Heart left ventricle (tissue), 16 donors: ENCODE measurements around the gene ABCA9. TPM values are rescaled to one million over a fixed set of nuclear protein-coding genes. Genes with fewer than 3 reads are reported as not detected.

Source experiments
- ATAC-seq, 4 donors: fragments of 200-7000 bp; cut with Tn5 transposase; one replicate each; pipeline ENCODE4 v1.9.1; 2020 to 2022; ENCODE audit warnings: moderate library complexity in 4 of 4, mild to moderate bottlenecking in 3 of 4, moderate number of reproducible peaks in 1 of 4
- DNase-seq, 5 donors: peaks; one replicate each; pipeline ENCODE4 v3.0.0-alpha.2; 2020
- H3K27ac ChIP-seq, 12 donors: fragments of 200-600 bp; sonication (generic) in 4 of 12; one replicate each; pipeline versions ENCODE4 v1.5.0 to v1.8.0; 2016 to 2022; ENCODE audit warnings: mild to moderate bottlenecking in 2 of 12
- H3K27me3 ChIP-seq, 9 donors: fragments of 200-600 bp; sonication (generic) in 2 of 9; one replicate each; pipeline versions ENCODE4 v1.5.1 to v1.8.0; 2016 to 2022; ENCODE audit warnings: mild to moderate bottlenecking in 3 of 9
- H3K36me3 ChIP-seq, 9 donors: fragments of 200-600 bp; sonication (generic) in 2 of 9; one replicate each; pipeline versions ENCODE4 v1.5.0 to v1.8.0; 2018 to 2022; ENCODE audit warnings: mild to moderate bottlenecking in 2 of 9
- H3K4me1 ChIP-seq, 12 donors: fragments of 200-600 bp; sonication (generic) in 4 of 12; one replicate each; pipeline versions ENCODE4 v1.5.0 to v1.8.0; 2016 to 2022; ENCODE audit warnings: mild to moderate bottlenecking in 3 of 12
- H3K4me3 ChIP-seq, 12 donors: fragments of 200-600 bp; sonication (generic) in 4 of 12; one replicate each; pipeline versions ENCODE4 v1.5.0 to v1.8.0; 2017 to 2022; ENCODE audit warnings: mild to moderate bottlenecking in 9 of 12, moderate library complexity in 4 of 12
- H3K9me3 ChIP-seq, 12 donors: fragments of 200-600 bp; sonication (generic) in 4 of 12; one replicate each; pipeline versions ENCODE4 v1.5.0 to v1.8.0; 2016 to 2022; ENCODE audit warnings: mild to moderate bottlenecking in 1 of 12
- CTCF ChIP-seq, 12 donors: fragments of 200-600 bp; sonication (generic) in 4 of 12; IDR thresholded peaks; one replicate each; pipeline versions ENCODE4 v1.5.0 to v1.8.0; 2018 to 2022; ENCODE audit warnings: antibody characterized with exemption in 12 of 12, mild to moderate bottlenecking in 5 of 12
- POLR2A ChIP-seq, 2 donors: fragments of 450-650 bp; IDR thresholded peaks; one replicate each; pipeline ENCODE4 v1.6.1; 2017; ENCODE audit warnings: antibody characterized with exemption in 2 of 2, mild to moderate bottlenecking in 2 of 2, moderate library complexity in 2 of 2
- WGBS, 4 donors: extraction: QIAGEN DNeasy Blood & Tissue Kit in 2 of 4; methylation state at CpG; one replicate each; pipeline versions ENCODE4 v1.1.5 to v1.1.7; 2013 to 2018; 5-methylcytosine and 5-hydroxymethylcytosine counted together
- intact Hi-C, 10 donors: fragments of 100-400 bp; cut with DNase I; formaldehyde crosslinking; loops; one replicate each; pipeline versions ENCODE4 v1.11.1 to v1.14.2; 2022
- long read RNA-seq, 3 donors: library from polyadenylated mRNA; unstranded; transcript quantifications; one replicate each; pipeline ENCODE4 v2.0.0, GENCODE V29; 2020 to 2021
- polyA plus RNA-seq, 2 donors: library from polyadenylated mRNA; stranded (reverse); fragments of 200-250 nt; gene quantifications; one replicate each; pipeline ENCODE4 v1.2.3, GENCODE V29; 2013
- total RNA-seq, 9 donors: library from RNA; depleted of rRNA in 2 of 9; stranded (reverse); fragments of >200 nt in 2 of 9; fragmentation: NEBNext Ultra II Directional in 3 of 9; extraction: Animal tissue kit (Norgen Biotek cat#: 25700) in 3 of 9; gene quantifications; one replicate each; pipeline versions ENCODE4 v1.1.0 to v1.2.4, GENCODE V29; 2016 to 2023
- donor health status: ischemic (EF 13 %, LVEDD 7.1; RV severe dilation, severe dysfunction).
- donor health status: healthy with polysubstance abuse.
- donor health status: DM: no; HTN: yes; CAD: no.
- donor health status: DM: no; HTN: no; CAD: no.
- donor health status: ischemic (EF 25% LVEDD 6.9; RV normal size, moderate dysfunction).
- donor health status: ischemic (EF 25% LVEDD 5.7; RV mildly dilated, moderate dysfunction).
- donor health status: healthy.
- donor health status: DM: yes; HTN: yes; CAD: no.
- donor health status: ischemic (EF 35%, LVEDD 5.7; RV mildly dilated, moderate dysfunction).
- donor health status: nonischemic (EF 11% LVEDD 7.7; RV severe dilation, severe dysfunction).
- donor health status: DM: yes; HTN: yes; CAD: no.
- donor health status: PGD.
- donor health status: ischemic (EF 29% LVEDD 5.4; RV normal size, mild dysfunction).
- donor health status: nonischemic (EF 23%, LVEDD 6.1; RV moderate dilation, normal function).

ABCA9 gene
- total RNA-seq (10 to 100 TPM in 6 of 9 donors, 1 to 10 TPM in 3; 4.2 to 19.9 (median 11.4) TPM), polyA plus RNA-seq (10 to 100 TPM in 1 of 2 donors, 1 to 10 TPM in 1; 2.4 to 11.2 TPM)
- long read RNA-seq, donor 1, partial matches to known transcripts, result 5 of 6 reads
- long read RNA-seq, donor 1, other reads (novel, unspliced or antisense), result 1 of 6 reads
- long read RNA-seq, donor 2, partial matches to known transcripts, result 6 of 7 reads
- long read RNA-seq, donor 2, other reads (novel, unspliced or antisense), result 1 of 7 reads
- long read RNA-seq, donor 3, full-length matches to known transcripts, result 1 of 2 reads
- long read RNA-seq, donor 3, partial matches to known transcripts, result 1 of 2 reads
- long read RNA-seq, donor 3, other reads (novel, unspliced or antisense), result 0 of 2 reads

- peaks cover 0 to 25% (median 10%) of the 10 kb centered on the region in 12 donors for H3K9me3 ChIP-seq
- TF ChIP-seq POLR2A (IDR thresholded peaks at IDR 0.05) (no peak), CTCF (IDR thresholded peaks at IDR 0.05) (no peak)
- H3K4me3 ChIP-seq, result peak within 1 kb of the TSS in 9 of 12 donors; percentile 3 to 51 (median 32)
- no peaks in the 10 kb centered on the region for H3K27me3 ChIP-seq
- H3K27ac ChIP-seq, result peak within 1 kb of the TSS; percentile 22 to 82 (median 66)
- H3K4me1 ChIP-seq, result peaks cover 0 to 46% (median 0%) of the 10 kb centered on the region in 12 donors
- intact Hi-C loops, result no loop called here
- peaks cover 0 to 8% (median 0%) of the 10 kb centered on the region in 9 donors for H3K36me3 ChIP-seq
- WGBS, 4 donors, result 23 to 38% (median 25%) methylated on average over 2 of the region's 2 CpGs
- DNase-seq (peak in 2 of 5 donors; percentile 23 to 28), ATAC-seq (peak; percentile 53 to 88 (median 85))
These were observed at the start of gene ABCA9 for GRCh38 chr17:69060822-69061221. Gene ABCA9, minus strand, starts transcription at chr17:69060927. Its CDS starts 9,801 bp downstream, at chr17:69051126.

- Histone ChIP-seq H3K4me3 (no peak overlapping the region), H3K27ac (no peak overlapping the region), H3K36me3 (peaks cover 0 to 88% (median 13%) of the 10 kb centered on the region in 9 donors), H3K9me3 (no peaks in the 10 kb centered on the region), H3K27me3 (no peaks in the 10 kb centered on the region), H3K4me1 (peaks cover 0 to 6% (median 0%) of the 10 kb centered on the region in 12 donors)
- no peak for DNase-seq
- ATAC-seq, result no peak
- WGBS, 4 donors, result 68 to 75% (median 72%) methylated on average over 10 of the region's 10 CpGs
- intact Hi-C loops, result loop anchor here in 1 of 10 donors (10.0 kb wide), 1 partner anchor 59 kb away; no protein-coding TSS in a partner anchor
- no peak for TF ChIP-seq CTCF (IDR thresholded peaks at IDR 0.05)
- no peak for TF ChIP-seq POLR2A (IDR thresholded peaks at IDR 0.05)
These were observed 45.4 kb upstream of the ABCA9 start for GRCh38 chr17:69105907-69106730.

GRCh38 chr17:69103557-69104233 is 43.0 kb upstream of the ABCA9 start:
- no peak for ATAC-seq
- no peak overlapping the region for H3K27ac ChIP-seq
- WGBS, 4 donors, result 83 to 89% (median 87%) methylated on average over 9 of the region's 9 CpGs
- TF ChIP-seq CTCF (IDR thresholded peaks at IDR 0.05) (no peak), POLR2A (IDR thresholded peaks at IDR 0.05) (no peak)
- no peak for DNase-seq
- peaks cover 0 to 10% (median 0%) of the 10 kb centered on the region in 12 donors for H3K4me1 ChIP-seq
- H3K9me3 ChIP-seq, result no peaks in the 10 kb centered on the region
- no peak overlapping the region for H3K4me3 ChIP-seq
- no peaks in the 10 kb centered on the region for H3K27me3 ChIP-seq
- intact Hi-C loops, result loop anchor here in 1 of 10 donors (10.0 kb wide), 1 partner anchor 61 kb away; no protein-coding TSS in a partner anchor
- peaks cover 0 to 87% (median 10%) of the 10 kb centered on the region in 9 donors for H3K36me3 ChIP-seq
